ENCODE results near the gene SPATA22.
"Not testable (repeated sequence)": the region's sequence is repeated elsewhere in the genome, so short reads cannot be mapped to it uniquely, and the experiment has no call there.

The SPATA22 gene

DNA sequence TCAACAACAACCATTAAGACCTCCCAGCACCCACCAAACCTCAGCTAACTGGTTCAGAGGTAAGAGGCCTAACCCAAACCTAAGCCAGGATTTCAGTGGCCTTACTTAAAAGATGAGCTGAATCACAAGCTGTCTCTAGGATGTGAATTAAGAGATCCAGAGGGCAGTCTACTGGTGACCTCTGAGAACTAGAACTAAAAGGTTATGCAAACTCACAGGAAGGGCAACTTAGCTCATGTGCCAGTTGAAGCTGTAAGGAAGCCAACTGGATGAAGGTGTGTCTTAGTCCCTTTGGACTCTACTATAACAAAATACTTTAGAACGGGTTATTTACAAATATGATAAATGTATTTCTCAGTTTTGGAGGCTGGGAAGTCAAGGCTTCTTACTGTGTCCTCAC, 5.3 kb downstream of the SPATA22 start:
- H3K9ac ChIP-seq (ENCODE audit: low read depth, low read length, poor library complexity); H2AK5ac ChIP-seq (ENCODE audit: low read depth, low read length); H3K4me1 ChIP-seq (ENCODE audit: control insufficient read depth in 2 of 2, insufficient read depth in 1 of 2, low read depth in 1 of 2, low read length in 2 of 2); H3K18ac ChIP-seq (ENCODE audit: low read length); H3K4me2 ChIP-seq (ENCODE audit: insufficient read depth, low read length, poor library complexity, severe bottlenecking); H2BK5ac ChIP-seq (ENCODE audit: low read length); H3K9me3 ChIP-seq (replicated peaks in 1 of 2; ENCODE audit: control insufficient read depth in 2 of 2, insufficient read depth in 1 of 2, low read depth in 1 of 2, low read length in 2 of 2); H3K27me3 ChIP-seq (ENCODE audit: control insufficient read depth in 3 of 3, insufficient read depth in 3 of 3, low read depth in 1 of 3, low read length in 3 of 3); H3K4ac ChIP-seq (ENCODE audit: low read length); H3K79me1 ChIP-seq (ENCODE audit: low read depth, low read length); H3K23ac ChIP-seq (ENCODE audit: low read depth, low read length, poor library complexity); H3K27ac ChIP-seq (replicated peaks; ENCODE audit: low read length); DNase-seq (ENCODE audit: low spot score); H3K4me3 ChIP-seq (ENCODE audit: low read length in 2 of 2); H2BK120ac ChIP-seq (ENCODE audit: low read depth, low read length); H3K14ac ChIP-seq (ENCODE audit: low read length); H2AFZ ChIP-seq (ENCODE audit: low read length); H4K91ac ChIP-seq (ENCODE audit: low read depth, low read length, poor library complexity); H3K36me3 ChIP-seq (replicated peaks in 1 of 2; ENCODE audit: control insufficient read depth in 2 of 2, insufficient read depth in 2 of 2, low read length in 2 of 2); H2BK12ac ChIP-seq (ENCODE audit: low read length); H4K8ac ChIP-seq (ENCODE audit: low read depth, low read length); H2BK15ac ChIP-seq (ENCODE audit: low read length): not testable (repeated sequence)
- no CpG with 5 or more reads among the region's 1 CpG for WGBS, 2 donors (ENCODE audit: extremely low coverage in 2 of 2, insufficient read length in 2 of 2, insufficient replicate concordance in 1 of 2)

DNA sequence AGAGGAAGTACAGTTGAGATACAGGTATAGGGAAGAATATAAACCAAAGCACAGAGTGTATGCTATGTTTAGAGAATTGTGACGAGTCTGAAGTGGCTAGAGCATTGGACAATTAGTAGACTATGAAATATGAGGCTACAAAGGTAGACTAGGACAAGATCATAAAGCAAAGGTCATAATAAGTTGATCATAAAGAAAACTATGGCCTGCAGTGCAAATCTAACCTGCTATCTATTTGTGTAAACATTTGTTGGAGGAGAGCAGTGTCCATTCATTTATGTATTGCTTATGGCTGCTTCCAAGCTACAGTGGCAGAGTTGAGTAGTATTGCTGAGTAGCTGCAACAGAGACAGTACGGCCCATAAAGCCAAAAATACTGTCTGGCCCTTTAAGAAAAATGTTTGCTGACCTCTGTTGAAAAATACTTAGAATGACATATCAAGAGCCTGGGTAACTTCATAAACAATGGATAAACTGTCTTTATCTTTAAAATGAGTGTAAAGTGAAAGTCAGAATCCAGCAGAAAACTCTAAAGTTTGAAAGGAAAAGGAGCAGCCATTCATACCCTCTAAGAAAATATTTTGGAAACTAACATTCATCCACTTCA, 23.5 kb downstream of the SPATA22 start:
- no peak overlapping the region for H2AK5ac ChIP-seq (ENCODE audit: low read depth, low read length)
- no peak overlapping the region for H2BK12ac ChIP-seq (ENCODE audit: low read length)
- H4K8ac ChIP-seq (ENCODE audit: low read depth, low read length) = no peak overlapping the region
- WGBS, 2 donors (ENCODE audit: extremely low coverage in 2 of 2, insufficient read length in 2 of 2, insufficient replicate concordance in 1 of 2) = no CpG with 5 or more reads among the region's 2 CpGs
- no peaks in the 10 kb centered on the region for H3K27me3 ChIP-seq (ENCODE audit: control insufficient read depth in 3 of 3, insufficient read depth in 3 of 3, low read depth in 1 of 3, low read length in 3 of 3)
- no peak overlapping the region for H2BK15ac ChIP-seq (ENCODE audit: low read length)
- no peak for DNase-seq (ENCODE audit: low spot score)
- H3K36me3 ChIP-seq (replicated peaks in 1 of 2; ENCODE audit: control insufficient read depth in 2 of 2, insufficient read depth in 2 of 2, low read length in 2 of 2) = no peaks in the 10 kb centered on the region
- no peak overlapping the region for H2AFZ ChIP-seq (ENCODE audit: low read length)
- H3K23ac ChIP-seq (ENCODE audit: low read depth, low read length, poor library complexity) = no peak overlapping the region
- H3K79me1 ChIP-seq (ENCODE audit: low read depth, low read length) = no peaks in the 10 kb centered on the region
- no peak overlapping the region for H3K27ac ChIP-seq (replicated peaks; ENCODE audit: low read length)
- no peak overlapping the region for H3K4me2 ChIP-seq (ENCODE audit: insufficient read depth, low read length, poor library complexity, severe bottlenecking)
- H3K4me3 ChIP-seq (ENCODE audit: low read length in 2 of 2) = no peak overlapping the region
- no peak overlapping the region for H3K14ac ChIP-seq (ENCODE audit: low read length)
- H3K9me3 ChIP-seq (replicated peaks in 1 of 2; ENCODE audit: control insufficient read depth in 2 of 2, insufficient read depth in 1 of 2, low read depth in 1 of 2, low read length in 2 of 2) = no peaks in the 10 kb centered on the region
- H3K18ac ChIP-seq (ENCODE audit: low read length) = no peak overlapping the region
- H3K9ac ChIP-seq (ENCODE audit: low read depth, low read length, poor library complexity) = no peak overlapping the region
- no peak overlapping the region for H2BK5ac ChIP-seq (ENCODE audit: low read length)
- H2BK120ac ChIP-seq (ENCODE audit: low read depth, low read length) = no peak overlapping the region
- no peaks in the 10 kb centered on the region for H3K4me1 ChIP-seq (ENCODE audit: control insufficient read depth in 2 of 2, insufficient read depth in 1 of 2, low read depth in 1 of 2, low read length in 2 of 2)
- H4K91ac ChIP-seq (ENCODE audit: low read depth, low read length, poor library complexity) = no peak overlapping the region
- no peak overlapping the region for H3K4ac ChIP-seq (ENCODE audit: low read length)

DNA sequence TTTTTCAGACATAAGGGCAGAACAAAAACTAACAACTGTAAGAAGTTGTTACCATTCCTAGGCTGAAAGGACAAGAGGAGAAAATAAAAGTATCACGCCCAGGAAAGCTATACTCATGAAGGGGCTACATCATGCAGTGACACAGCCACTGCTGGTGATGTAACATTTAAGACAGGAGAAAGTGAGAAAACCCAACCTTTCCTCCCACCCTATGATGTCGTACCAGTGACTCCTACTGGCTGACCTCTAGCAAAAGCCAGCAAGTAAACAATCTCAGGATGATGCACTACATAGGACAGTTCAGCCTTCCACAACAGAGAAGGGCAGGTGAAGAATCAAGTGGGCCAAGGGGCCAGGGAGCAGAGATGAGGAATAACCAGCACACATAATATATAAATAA, 24.0 kb downstream of the SPATA22 start:
- Histone ChIP-seq H2BK15ac (ENCODE audit: low read length) (no peak overlapping the region), H3K27me3 (ENCODE audit: control insufficient read depth in 3 of 3, insufficient read depth in 3 of 3, low read depth in 1 of 3, low read length in 3 of 3) (no peaks in the 10 kb centered on the region), H2BK5ac (ENCODE audit: low read length) (no peak overlapping the region), H3K18ac (ENCODE audit: low read length) (no peak overlapping the region), H4K8ac (ENCODE audit: low read depth, low read length) (no peak overlapping the region), H2BK120ac (ENCODE audit: low read depth, low read length) (no peak overlapping the region), H3K4ac (ENCODE audit: low read length) (no peak overlapping the region), H4K91ac (ENCODE audit: low read depth, low read length, poor library complexity) (no peak overlapping the region), H3K36me3 (replicated peaks in 1 of 2; ENCODE audit: control insufficient read depth in 2 of 2, insufficient read depth in 2 of 2, low read length in 2 of 2) (no peaks in the 10 kb centered on the region), H3K14ac (ENCODE audit: low read length) (no peak overlapping the region), H2AFZ (ENCODE audit: low read length) (no peak overlapping the region), H2BK12ac (ENCODE audit: low read length) (no peak overlapping the region), H3K4me3 (ENCODE audit: low read length in 2 of 2) (no peak overlapping the region), H3K4me2 (ENCODE audit: insufficient read depth, low read length, poor library complexity, severe bottlenecking) (no peak overlapping the region), H3K27ac (replicated peaks; ENCODE audit: low read length) (no peak overlapping the region), H3K79me1 (ENCODE audit: low read depth, low read length) (no peaks in the 10 kb centered on the region), H2AK5ac (ENCODE audit: low read depth, low read length) (no peak overlapping the region), H3K9ac (ENCODE audit: low read depth, low read length, poor library complexity) (no peak overlapping the region), H3K23ac (ENCODE audit: low read depth, low read length, poor library complexity) (no peak overlapping the region), H3K4me1 (ENCODE audit: control insufficient read depth in 2 of 2, insufficient read depth in 1 of 2, low read depth in 1 of 2, low read length in 2 of 2) (no peaks in the 10 kb centered on the region), H3K9me3 (replicated peaks in 1 of 2; ENCODE audit: control insufficient read depth in 2 of 2, insufficient read depth in 1 of 2, low read depth in 1 of 2, low read length in 2 of 2) (no peaks in the 10 kb centered on the region)
- WGBS, 2 donors (ENCODE audit: extremely low coverage in 2 of 2, insufficient read length in 2 of 2, insufficient replicate concordance in 1 of 2) = no CpG with 5 or more reads among the region's 2 CpGs
- DNase-seq (ENCODE audit: low spot score) = peak; percentile 5

DNA sequence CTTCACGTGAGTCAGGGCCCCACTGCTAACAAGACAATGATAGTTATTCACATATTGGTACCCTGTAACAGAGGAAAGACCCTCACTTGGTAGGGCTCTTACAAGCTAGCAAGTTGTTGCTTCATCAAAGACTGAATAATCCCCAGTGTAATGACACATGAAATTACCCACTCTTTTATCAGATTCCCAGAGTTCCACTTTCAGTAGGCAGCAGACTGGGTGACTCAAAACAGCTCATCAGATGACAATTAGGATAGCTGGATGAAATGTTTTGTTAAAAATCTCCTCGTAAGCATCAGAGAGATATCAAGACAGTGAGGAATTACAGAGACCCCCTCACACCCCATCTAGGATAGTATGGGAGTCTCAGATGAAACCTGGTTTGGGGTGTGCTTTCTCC, 31.2 kb downstream of the SPATA22 start:
- H3K4ac ChIP-seq (ENCODE audit: low read length) = no peak overlapping the region
- no peak overlapping the region for H3K4me3 ChIP-seq (ENCODE audit: low read length in 2 of 2)
- no peak overlapping the region for H4K8ac ChIP-seq (ENCODE audit: low read depth, low read length)
- H3K4me2 ChIP-seq (ENCODE audit: insufficient read depth, low read length, poor library complexity, severe bottlenecking) = no peak overlapping the region
- H3K79me1 ChIP-seq (ENCODE audit: low read depth, low read length) = no peaks in the 10 kb centered on the region
- H3K4me1 ChIP-seq (ENCODE audit: control insufficient read depth in 2 of 2, insufficient read depth in 1 of 2, low read depth in 1 of 2, low read length in 2 of 2) = no peaks in the 10 kb centered on the region
- no peak overlapping the region for H2AK5ac ChIP-seq (ENCODE audit: low read depth, low read length)
- no peak overlapping the region for H2BK15ac ChIP-seq (ENCODE audit: low read length)
- H2BK5ac ChIP-seq (ENCODE audit: low read length) = no peak overlapping the region
- H3K9me3 ChIP-seq (replicated peaks in 1 of 2; ENCODE audit: control insufficient read depth in 2 of 2, insufficient read depth in 1 of 2, low read depth in 1 of 2, low read length in 2 of 2) = no peaks in the 10 kb centered on the region
- no peak overlapping the region for H2BK120ac ChIP-seq (ENCODE audit: low read depth, low read length)
- WGBS, 2 donors (ENCODE audit: extremely low coverage in 2 of 2, insufficient read length in 2 of 2, insufficient replicate concordance in 1 of 2) = no CpG with 5 or more reads among the region's 2 CpGs
- H2BK12ac ChIP-seq (ENCODE audit: low read length) = no peak overlapping the region
- H3K27ac ChIP-seq (replicated peaks; ENCODE audit: low read length) = no peak overlapping the region
- H3K23ac ChIP-seq (ENCODE audit: low read depth, low read length, poor library complexity) = no peak overlapping the region
- no peak overlapping the region for H4K91ac ChIP-seq (ENCODE audit: low read depth, low read length, poor library complexity)
- no peak for DNase-seq (ENCODE audit: low spot score)
- no peaks in the 10 kb centered on the region for H3K36me3 ChIP-seq (replicated peaks in 1 of 2; ENCODE audit: control insufficient read depth in 2 of 2, insufficient read depth in 2 of 2, low read length in 2 of 2)
- peaks cover 0 to 2% (median 0%) of the 10 kb centered on the region in 3 experiments for H3K27me3 ChIP-seq (ENCODE audit: control insufficient read depth in 3 of 3, insufficient read depth in 3 of 3, low read depth in 1 of 3, low read length in 3 of 3)
- no peak overlapping the region for H3K9ac ChIP-seq (ENCODE audit: low read depth, low read length, poor library complexity)
- no peak overlapping the region for H2AFZ ChIP-seq (ENCODE audit: low read length)
- no peak overlapping the region for H3K14ac ChIP-seq (ENCODE audit: low read length)
- no peak overlapping the region for H3K18ac ChIP-seq (ENCODE audit: low read length)

Data from neuronal stem cell (in vitro differentiated cells).